HCT116 (cell line): ENCODE results near the gene EPHB2. TPM values are rescaled to one million over a fixed set of nuclear protein-coding genes. Genes with fewer than 3 reads are reported as not detected.

Experiments used
- ATAC-seq: fragments of 200-7000 bp; cut with Tn5 transposase; 2 replicates; pipeline ENCODE4 v1.9.1; 2020; ENCODE audit warnings: mild to moderate bottlenecking, moderate library complexity
- BruUV-seq: library from RNA; stranded (reverse); fragments of 400-500 nt; replicated peaks from 2 replicates; lab custom pipeline; 2021; lab: Mats Ljungman, UMichigan
- CTCF ChIA-PET: fragments of 300-600 bp; sonication (Branson Sonifier 250); formaldehyde crosslinking; loops from one replicate; lab custom pipeline; 2021; ENCODE audit warnings: antibody characterized with exemption; lab: Charles Lee
- POLR2A ChIA-PET: fragments of 300-600, 350-600 bp; sonication (Branson Sonifier 250); formaldehyde crosslinking; loops from one replicate; lab custom pipeline; 2021; ENCODE audit warnings: antibody characterized with exemption; lab: Charles Lee
- RAD21 ChIA-PET, 2 experiments: fragments of 300-600 bp; sonication (Branson Sonifier 250); formaldehyde crosslinking; loops; one replicate each; lab custom pipeline; 2023; ENCODE audit warnings: low total read pairs in 2 of 2; ENCODE audit not compliant: uncharacterized antibody in 2 of 2, unreplicated experiment in 2 of 2, low non-redundant PET in 1 of 2; lab: Charles Lee
- DNase-seq: peaks from one replicate; pipeline ENCODE4 v3.0.0-alpha.2; 2010; ENCODE audit warnings: low read depth, low spot score
- H2AFZ ChIP-seq: fragments of 200-600 bp; shearing (Covaris generic), sonication (generic); 2 replicates; pipeline ENCODE4 v1.6.1; 2017; ENCODE audit warnings: low read depth, mixed run types, mixed read lengths, antibody characterized with exemption, low read length; ENCODE audit not compliant: poor library complexity, severe bottlenecking
- H3K27ac ChIP-seq: 2 replicates; pipeline ENCODE4 v1.5.1; 2012; ENCODE audit warnings: low read depth, low read length
- H3K27me3 ChIP-seq: fragments of 200-600 bp; sonication (generic); 2 replicates; pipeline ENCODE4 v1.6.1; 2016; ENCODE audit warnings: mixed run types, low read length, mixed read lengths; ENCODE audit not compliant: insufficient read depth
- H3K36me3 ChIP-seq, 2 experiments: fragments of 200-500 bp in 1 of 2; fragments of 200-600 bp in 1 of 2; sonication (Bioruptor generic) in 1 of 2; sonication (generic) in 1 of 2; 2 replicates each; pipeline versions ENCODE4 v1.5.1 to v1.6.1; 2014 to 2016; ENCODE audit warnings: low read length in 2 of 2, inconsistent platforms in 1 of 2, mixed read lengths in 1 of 2, mixed run types in 1 of 2; ENCODE audit not compliant: insufficient read depth in 2 of 2, control insufficient read depth in 1 of 2
- H3K4me1 ChIP-seq, 2 experiments: fragments of 200-600 bp in 1 of 2; sonication (generic) in 1 of 2; 2 replicates each; pipeline versions ENCODE4 v1.5.1 to v1.6.1; 2012 to 2017; ENCODE audit warnings: low read length in 2 of 2, inconsistent platforms in 1 of 2, mild to moderate bottlenecking in 1 of 2, mixed read lengths in 1 of 2, mixed run types in 1 of 2, moderate library complexity in 1 of 2; ENCODE audit not compliant: insufficient read depth in 2 of 2, control insufficient read depth in 1 of 2
- H3K4me2 ChIP-seq: fragments of 200-600 bp; sonication (generic); 2 replicates; pipeline ENCODE4 v1.6.1; 2017; ENCODE audit warnings: mixed run types, low read length, mixed read lengths
- H3K4me3 ChIP-seq, 2 experiments: fragments of 200-600 bp in 1 of 2; sonication (generic) in 1 of 2; replicated peaks in 1 of 2; 2 replicates each; pipeline ENCODE4 v1.5.1; 2011 to 2016; ENCODE audit warnings: low read length in 2 of 2, control low read depth in 1 of 2, low read depth in 1 of 2, mild to moderate bottlenecking in 1 of 2, mixed read lengths in 1 of 2, mixed run types in 1 of 2
- H3K79me2 ChIP-seq: fragments of 200-600 bp; sonication (generic); 2 replicates; pipeline ENCODE4 v1.6.1; 2017; ENCODE audit warnings: mild to moderate bottlenecking, mixed run types, low read length, moderate library complexity, mixed read lengths; ENCODE audit not compliant: insufficient read depth
- H3K9ac ChIP-seq: fragments of 200-600 bp; sonication (generic); 2 replicates; pipeline ENCODE4 v1.6.1; 2016; ENCODE audit warnings: low read length, mixed read lengths
- H3K9me2 ChIP-seq: fragments of 200-600 bp; sonication (generic), shearing (Covaris generic); 2 replicates; pipeline ENCODE4 v1.6.1; 2017; ENCODE audit warnings: mixed run types, mild to moderate bottlenecking, moderate library complexity; ENCODE audit not compliant: insufficient read depth
- H3K9me3 ChIP-seq, 2 experiments: fragments of 200-500 bp in 1 of 2; fragments of 200-600 bp in 1 of 2; sonication (Bioruptor generic) in 1 of 2; sonication (generic) in 1 of 2; 2 replicates each; pipeline ENCODE4 v1.6.1; 2014 to 2017; ENCODE audit warnings: low read length in 2 of 2, mixed read lengths in 2 of 2, inconsistent platforms in 1 of 2, low read depth in 1 of 2, mild to moderate bottlenecking in 1 of 2, mixed run types in 1 of 2, moderate library complexity in 1 of 2; ENCODE audit not compliant: control insufficient read depth in 1 of 2, insufficient read depth in 1 of 2
- H4K20me1 ChIP-seq: fragments of 200-600 bp; sonication (generic), shearing (Covaris generic); 2 replicates; pipeline ENCODE4 v1.6.1; 2017; ENCODE audit warnings: mixed run types, mild to moderate bottlenecking, moderate library complexity; ENCODE audit not compliant: insufficient read depth
- CBX3 ChIP-seq: IDR thresholded peaks from 2 replicates; pipeline ENCODE4 v1.6.1; 2012; ENCODE audit warnings: low read depth
- ELF1 ChIP-seq: IDR thresholded peaks from 2 replicates; pipeline ENCODE4 v1.6.1; 2012; ENCODE audit warnings: low read depth, borderline replicate concordance
- EZH2phosphoT487 ChIP-seq: fragments of 200-600 bp; IDR thresholded peaks from 2 replicates; pipeline ENCODE4 v1.6.1; 2018; ENCODE audit warnings: antibody characterized with exemption, borderline replicate concordance
- JUND ChIP-seq: IDR thresholded peaks from 2 replicates; pipeline ENCODE4 v1.6.1; 2012
- POLR2A ChIP-seq: IDR thresholded peaks from 2 replicates; pipeline ENCODE4 v1.7.0; 2011; ENCODE audit warnings: borderline replicate concordance; ENCODE audit not compliant: insufficient read depth, insufficient read length; ENCODE audit errors: extremely low read depth
- POLR2AphosphoS5 ChIP-seq: IDR thresholded peaks from 2 replicates; pipeline ENCODE4 v1.6.1; 2011; ENCODE audit warnings: mild to moderate bottlenecking, low read depth, low read length, moderate library complexity
- RAD21 ChIP-seq: IDR thresholded peaks from 2 replicates; pipeline ENCODE4 v1.6.1; 2012; ENCODE audit warnings: low read depth, mild to moderate bottlenecking
- SIN3A ChIP-seq: IDR thresholded peaks from 2 replicates; pipeline ENCODE4 v1.6.1; 2012; ENCODE audit warnings: low read depth
- SP1 ChIP-seq: IDR thresholded peaks from 2 replicates; pipeline ENCODE4 v1.6.1; 2012; ENCODE audit warnings: low read depth
- ZFX ChIP-seq: fragments of 450-650 bp; IDR thresholded peaks from 2 replicates; pipeline ENCODE4 v1.6.1; 2017
- ZNF274 ChIP-seq: fragments of 200-500 bp; sonication (Bioruptor generic); IDR thresholded peaks from 2 replicates; pipeline ENCODE4 v1.6.1; 2014; ENCODE audit warnings: mild to moderate bottlenecking, low read depth, low read length, inconsistent platforms
- intact Hi-C: fragments of 100-400 bp; cut with micrococcal nuclease; formaldehyde crosslinking; loops from 2 replicates; pipeline ENCODE4 v1.10.0; 2022
- total RNA-seq: library from RNA; stranded (reverse); gene quantifications from one replicate; pipeline ENCODE4 v1.2.1, GENCODE V29; 2021; ENCODE audit not compliant: unreplicated experiment
- TF ChIP-seq, protein P1 (sequence below): IDR thresholded peaks from 2 replicates; pipeline ENCODE4 v1.6.1; 2011; ENCODE audit warnings: mild to moderate bottlenecking, low read length, moderate library complexity; ENCODE audit not compliant: insufficient replicate concordance; ENCODE audit errors: extremely low read depth
- TF ChIP-seq, protein P2 (sequence below): IDR thresholded peaks from 2 replicates; pipeline ENCODE4 v1.6.1; 2012

The EPHB2 gene
- total RNA-seq, 1 experiment from 2014 or later = 19.5 TPM

DNA sequence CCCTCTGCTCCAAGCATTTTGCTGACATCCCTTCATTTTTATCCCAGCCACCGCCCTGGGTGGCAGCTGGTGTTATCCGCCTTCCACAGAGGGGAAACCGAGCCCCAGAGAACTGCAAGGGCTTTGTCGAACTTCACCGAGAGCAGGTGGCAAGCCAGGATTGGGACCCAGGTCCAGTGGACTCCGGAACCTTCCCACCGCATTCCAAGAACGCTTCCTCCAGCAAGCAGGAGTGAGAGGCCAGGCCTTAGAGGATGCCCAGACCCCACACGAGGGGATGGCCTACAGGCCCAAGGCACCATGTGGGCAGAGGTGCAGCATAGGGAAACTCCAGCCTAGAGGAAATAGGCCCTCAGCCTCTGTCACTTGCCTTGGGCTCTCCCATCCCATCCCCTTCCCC is 90.7 kb downstream of the EPHB2 start:
- POLR2A ChIA-PET = no interaction called here

GRCh38 chr1:22801761-22802160 is 91.1 kb downstream of the EPHB2 start:
- Histone ChIP-seq H3K9me2 (no peaks in the 10 kb centered on the region), H2AFZ (no peak overlapping the region), H3K9me3 (no peaks in the 10 kb centered on the region), H3K79me2 (no peaks in the 10 kb centered on the region), H3K27ac (no peak overlapping the region), H3K36me3 (no peaks in the 10 kb centered on the region), H3K4me3 (no peak overlapping the region), H3K4me1 (peaks cover 0 to 14% of the 10 kb centered on the region in 2 experiments; a peak in 2 of 4 replicates), H4K20me1 (no peaks in the 10 kb centered on the region), H3K9ac (no peak overlapping the region), H3K27me3 (no peaks in the 10 kb centered on the region), H3K4me2 (no peak overlapping the region)
- ChIA-PET RAD21 (no interaction called here), CTCF (no interaction called here), POLR2A (no interaction called here)
- no peak for DNase-seq
- BruUV-seq = no TSS peak
- TF ChIP-seq EZH2phosphoT487 (no peak), RAD21 (no peak)
- no peak for ATAC-seq
- intact Hi-C loops = no loop called here

More for the DNA sequence above, 90.7 kb downstream of the EPHB2 start:
- TF ChIP-seq SIN3A (no peak), POLR2AphosphoS5 (no peak), SP1 (no peak), ELF1 (no peak), POLR2A (no peak), ZNF274 (no peak), JUND (no peak), ZFX (no peak), CBX3 (no peak), RAD21 (no peak)
- TF ChIP-seq, protein P1, sequence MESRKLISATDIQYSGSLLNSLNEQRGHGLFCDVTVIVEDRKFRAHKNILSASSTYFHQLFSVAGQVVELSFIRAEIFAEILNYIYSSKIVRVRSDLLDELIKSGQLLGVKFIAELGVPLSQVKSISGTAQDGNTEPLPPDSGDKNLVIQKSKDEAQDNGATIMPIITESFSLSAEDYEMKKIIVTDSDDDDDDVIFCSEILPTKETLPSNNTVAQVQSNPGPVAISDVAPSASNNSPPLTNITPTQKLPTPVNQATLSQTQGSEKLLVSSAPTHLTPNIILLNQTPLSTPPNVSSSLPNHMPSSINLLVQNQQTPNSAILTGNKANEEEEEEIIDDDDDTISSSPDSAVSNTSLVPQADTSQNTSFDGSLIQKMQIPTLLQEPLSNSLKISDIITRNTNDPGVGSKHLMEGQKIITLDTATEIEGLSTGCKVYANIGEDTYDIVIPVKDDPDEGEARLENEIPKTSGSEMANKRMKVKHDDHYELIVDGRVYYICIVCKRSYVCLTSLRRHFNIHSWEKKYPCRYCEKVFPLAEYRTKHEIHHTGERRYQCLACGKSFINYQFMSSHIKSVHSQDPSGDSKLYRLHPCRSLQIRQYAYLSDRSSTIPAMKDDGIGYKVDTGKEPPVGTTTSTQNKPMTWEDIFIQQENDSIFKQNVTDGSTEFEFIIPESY = no peak
- TF ChIP-seq, protein P2, sequence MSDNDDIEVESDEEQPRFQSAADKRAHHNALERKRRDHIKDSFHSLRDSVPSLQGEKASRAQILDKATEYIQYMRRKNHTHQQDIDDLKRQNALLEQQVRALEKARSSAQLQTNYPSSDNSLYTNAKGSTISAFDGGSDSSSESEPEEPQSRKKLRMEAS = no peak
- Histone ChIP-seq H3K9me3 (no peaks in the 10 kb centered on the region), H3K27me3 (no peaks in the 10 kb centered on the region), H3K27ac (no peak overlapping the region), H3K4me1 (peaks cover 0 to 14% of the 10 kb centered on the region in 2 experiments; a peak in 2 of 4 replicates), H3K36me3 (no peaks in the 10 kb centered on the region), H3K4me3 (no peak overlapping the region), H2AFZ (no peak overlapping the region), H4K20me1 (no peaks in the 10 kb centered on the region), H3K9me2 (no peaks in the 10 kb centered on the region), H3K4me2 (no peak overlapping the region), H3K9ac (no peak overlapping the region), H3K79me2 (no peaks in the 10 kb centered on the region)
- ChIA-PET CTCF (no interaction called here), RAD21 (no interaction called here)
- no TSS peak for BruUV-seq
- intact Hi-C loops = no loop called here
- DNase-seq = no peak
- no peak for ATAC-seq
